ENCODE results near the gene JMJD8.

DNA sequence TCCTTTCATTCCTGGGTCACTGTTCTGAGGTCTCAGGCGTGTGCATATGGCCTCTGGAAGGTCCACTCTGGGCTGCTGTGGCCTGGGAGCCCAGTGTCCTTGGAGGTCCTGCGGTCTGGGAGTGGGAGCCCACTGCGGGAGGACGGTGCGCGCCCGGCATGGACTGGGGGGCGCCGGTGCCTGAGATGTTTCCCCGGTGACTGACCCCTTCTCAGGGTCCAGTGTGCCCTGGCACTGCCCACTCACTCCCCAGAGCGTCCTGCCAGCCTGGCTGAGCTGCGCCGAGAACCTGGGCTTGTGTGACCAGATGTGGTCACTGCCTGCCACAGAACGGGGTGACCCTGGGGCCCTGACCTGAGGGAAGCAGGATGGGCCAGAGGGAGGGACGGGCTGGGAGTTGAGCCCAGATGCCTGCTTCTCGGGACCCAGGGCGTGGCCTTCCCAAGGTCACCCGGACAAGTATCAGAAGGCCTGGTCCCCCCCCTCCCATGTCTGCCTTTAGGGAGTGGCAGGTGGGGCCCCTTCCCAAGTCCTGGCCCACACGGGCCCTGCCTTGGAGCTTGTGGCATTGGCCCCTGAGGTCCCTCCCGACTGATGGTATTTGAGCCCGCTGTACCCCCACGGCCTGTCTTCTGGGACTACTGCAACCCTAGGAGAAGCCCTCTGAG is 9.8 kb downstream of the JMJD8 start:
- no peak for TF ChIP-seq POLR2A (IDR thresholded peaks at IDR 0.05)
- TF ChIP-seq, protein P1, sequence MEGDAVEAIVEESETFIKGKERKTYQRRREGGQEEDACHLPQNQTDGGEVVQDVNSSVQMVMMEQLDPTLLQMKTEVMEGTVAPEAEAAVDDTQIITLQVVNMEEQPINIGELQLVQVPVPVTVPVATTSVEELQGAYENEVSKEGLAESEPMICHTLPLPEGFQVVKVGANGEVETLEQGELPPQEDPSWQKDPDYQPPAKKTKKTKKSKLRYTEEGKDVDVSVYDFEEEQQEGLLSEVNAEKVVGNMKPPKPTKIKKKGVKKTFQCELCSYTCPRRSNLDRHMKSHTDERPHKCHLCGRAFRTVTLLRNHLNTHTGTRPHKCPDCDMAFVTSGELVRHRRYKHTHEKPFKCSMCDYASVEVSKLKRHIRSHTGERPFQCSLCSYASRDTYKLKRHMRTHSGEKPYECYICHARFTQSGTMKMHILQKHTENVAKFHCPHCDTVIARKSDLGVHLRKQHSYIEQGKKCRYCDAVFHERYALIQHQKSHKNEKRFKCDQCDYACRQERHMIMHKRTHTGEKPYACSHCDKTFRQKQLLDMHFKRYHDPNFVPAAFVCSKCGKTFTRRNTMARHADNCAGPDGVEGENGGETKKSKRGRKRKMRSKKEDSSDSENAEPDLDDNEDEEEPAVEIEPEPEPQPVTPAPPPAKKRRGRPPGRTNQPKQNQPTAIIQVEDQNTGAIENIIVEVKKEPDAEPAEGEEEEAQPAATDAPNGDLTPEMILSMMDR (IDR thresholded peaks at IDR 0.05 in 4 of 5, conservative IDR thresholded peaks at IDR 0.05 in 1 of 5) = no peak
